Gastroesophageal sphincter (tissue), 4 donors: Measurements from ENCODE around the gene CHTF18. TPM values are rescaled to one million over a fixed set of nuclear protein-coding genes. Genes with fewer than 3 reads are reported as not detected.
"Not testable (repeated sequence)": the region's sequence is repeated elsewhere in the genome, so short reads cannot be mapped to it uniquely, and the experiment has no call there.

ENCODE experiments used
- ATAC-seq: fragments of 150-250 bp; one replicate; pipeline ENCODE4 v1.9.1; 2016; ENCODE audit warnings: mild to moderate bottlenecking, moderate library complexity
- H3K27ac ChIP-seq, 4 donors: fragments of 200-600 bp; sonication (generic) in 3 of 4; 1 replicate in 3 of 4; 2 replicates in 1 of 4; pipeline ENCODE4 v1.5.1; 2016 to 2019
- H3K27me3 ChIP-seq: fragments of 200-600 bp; sonication (generic); one replicate; pipeline ENCODE4 v1.5.1; 2019
- H3K36me3 ChIP-seq, 2 donors: fragments of 200-600 bp; sonication (generic); one replicate each; pipeline ENCODE4 v1.5.1; 2019; ENCODE audit warnings: control low read depth in 1 of 2
- H3K4me1 ChIP-seq, 3 donors: fragments of 200-600 bp; sonication (generic); 1 replicate in 2 of 3; 2 replicates in 1 of 3; pipeline ENCODE4 v1.5.1; 2016 to 2019; ENCODE audit warnings: control low read depth in 2 of 3
- H3K4me3 ChIP-seq, 2 donors: fragments of 200-600 bp; sonication (generic); one replicate each; pipeline ENCODE4 v1.5.1; 2019; ENCODE audit warnings: mild to moderate bottlenecking in 1 of 2, moderate library complexity in 1 of 2
- H3K9me3 ChIP-seq, 3 donors: fragments of 200-600 bp; sonication (generic); one replicate each; pipeline ENCODE4 v1.5.1; 2017 to 2019; ENCODE audit warnings: control low read depth in 2 of 3
- CTCF ChIP-seq, 4 experiments: fragments of 200-600 bp in 2 of 4; fragments of 450-650 bp in 2 of 4; sonication (generic) in 1 of 4; IDR thresholded peaks; one replicate each; pipeline ENCODE4 v1.5.1; 2017 to 2019; ENCODE audit warnings: antibody characterized with exemption in 4 of 4, mild to moderate bottlenecking in 2 of 4, moderate library complexity in 2 of 4
- EP300 ChIP-seq: sonication (generic); formaldehyde crosslinking; IDR thresholded peaks from one replicate; pipeline ENCODE4 v1.6.1; 2017; ENCODE audit warnings: antibody characterized with exemption, mild to moderate bottlenecking
- POLR2A ChIP-seq, 2 donors: fragments of 450-650 bp; IDR thresholded peaks; one replicate each; pipeline ENCODE4 v1.6.1; 2017; ENCODE audit warnings: antibody characterized with exemption in 2 of 2, mild to moderate bottlenecking in 2 of 2, moderate library complexity in 1 of 2
- POLR2AphosphoS5 ChIP-seq: sonication (generic); formaldehyde crosslinking; IDR thresholded peaks from one replicate; pipeline ENCODE4 v1.6.1; 2017; ENCODE audit warnings: antibody characterized with exemption
- WGBS, 2 donors: methylation state at CpG; one replicate each; pipeline ENCODE4 v1.1.5; 2018; ENCODE audit warnings: low coverage in 1 of 2; 5-methylcytosine and 5-hydroxymethylcytosine counted together
- total RNA-seq, 4 donors: library from RNA; depleted of rRNA; stranded (reverse); fragments of >200 nt; gene quantifications; one replicate each; pipeline ENCODE4 v1.1.0, GENCODE V29; 2016

Gene CHTF18
- total RNA-seq, 4 donors from 2014 or later, result 4.6 to 10.9 (median 8.3) TPM

- Histone ChIP-seq H3K36me3 (peaks cover 0 to 23% of the 10 kb centered on the region in 2 donors), H3K4me1 (peaks cover 0 to 21% (median 14%) of the 10 kb centered on the region in 3 donors), H3K9me3 (no peaks in the 10 kb centered on the region), H3K27me3 (peaks cover 37% of the 10 kb centered on the region), H3K4me3 (no peak overlapping the region), H3K27ac (no peak overlapping the region)
- 79 to 100% methylated on average over 1 to 2 of the region's 15 CpGs for WGBS, 2 donors
- TF ChIP-seq CTCF (IDR thresholded peaks at IDR 0.05) (no peak), POLR2A (IDR thresholded peaks at IDR 0.05) (no peak), EP300 (no peak), POLR2AphosphoS5 (no peak)
- no peak for ATAC-seq
Observed at GRCh38 chr16:741986-742629, 46.3 kb upstream of the CHTF18 start.

- Histone ChIP-seq H3K36me3 (peaks cover 0 to 15% of the 10 kb centered on the region in 2 donors), H3K4me1 (peaks cover 0 to 21% (median 14%) of the 10 kb centered on the region in 3 donors), H3K27me3 (peaks cover 37% of the 10 kb centered on the region)
- 67 to 79% methylated on average over 7 to 11 of the region's 14 CpGs for WGBS, 2 donors
- not testable (repeated sequence) for ATAC-seq, H3K9me3 ChIP-seq, H3K4me3 ChIP-seq, H3K27ac ChIP-seq
Observed at GRCh38 chr16:742894-743293, 45.5 kb upstream of the CHTF18 start.

- Histone ChIP-seq H3K27me3 (peaks cover 37% of the 10 kb centered on the region), H3K4me1 (peaks cover 0 to 21% (median 14%) of the 10 kb centered on the region in 3 donors), H3K4me3 (no peak overlapping the region), H3K9me3 (no peaks in the 10 kb centered on the region), H3K27ac (no peak overlapping the region), H3K36me3 (peaks cover 0 to 5% of the 10 kb centered on the region in 2 donors)
- no peak for TF ChIP-seq POLR2A (IDR thresholded peaks at IDR 0.05)
- TF ChIP-seq POLR2AphosphoS5, result no peak
- TF ChIP-seq CTCF (IDR thresholded peaks at IDR 0.05), result no peak
- no peak for TF ChIP-seq EP300
- no peak for ATAC-seq
- WGBS, 2 donors, result 73 to 85% methylated on average over 5 to 7 of the region's 21 CpGs
Observed at GRCh38 chr16:743794-744500, 44.5 kb upstream of the CHTF18 start.

GRCh38 chr16:745739-746138, 42.7 kb upstream of the CHTF18 start:
- no peaks in the 10 kb centered on the region for H3K9me3 ChIP-seq
- no peaks in the 10 kb centered on the region for H3K36me3 ChIP-seq
- H3K27me3 ChIP-seq, result peaks cover 46% of the 10 kb centered on the region
- WGBS, 2 donors, result 11% methylated on average over 4 of the region's 14 CpGs; no CpG with 5 or more reads in 1 of the 2 donors
- H3K27ac ChIP-seq, result no peak overlapping the region
- no peak for ATAC-seq
- H3K4me1 ChIP-seq, result peaks cover 0 to 6% (median 5%) of the 10 kb centered on the region in 3 donors
- TF ChIP-seq POLR2AphosphoS5 (no peak), POLR2A (IDR thresholded peaks at IDR 0.05) (no peak), EP300 (no peak), CTCF (IDR thresholded peaks at IDR 0.05) (no peak)
- H3K4me3 ChIP-seq, result no peak overlapping the region

GRCh38 chr16:746637-747036, 41.8 kb upstream of the CHTF18 start:
- H3K4me1 ChIP-seq, result no peaks in the 10 kb centered on the region
- H3K27ac ChIP-seq, result no peak overlapping the region
- peaks cover 55% of the 10 kb centered on the region for H3K27me3 ChIP-seq
- TF ChIP-seq CTCF (IDR thresholded peaks at IDR 0.05), result no peak
- no peak for TF ChIP-seq POLR2A (IDR thresholded peaks at IDR 0.05)
- TF ChIP-seq POLR2AphosphoS5, result no peak
- TF ChIP-seq EP300, result no peak
- H3K36me3 ChIP-seq, result no peaks in the 10 kb centered on the region
- no peak overlapping the region for H3K4me3 ChIP-seq
- H3K9me3 ChIP-seq, result no peaks in the 10 kb centered on the region
- no CpG with 5 or more reads among the region's 13 CpGs for WGBS, 2 donors
- ATAC-seq, result no peak
